LNCaP clone FGC (cell line): ENCODE data around the gene POLR2H.

ENCODE experiments used
- DNase-seq: peaks from one replicate; pipeline ENCODE4 v3.0.0-alpha.2; 2011; ENCODE audit warnings: low read depth
- H3K4me3 ChIP-seq: 2 replicates; pipeline ENCODE4 v1.5.1; 2011; ENCODE audit warnings: mild to moderate bottlenecking, low read depth, low read length, control low read depth
- TF ChIP-seq, protein P1 (sequence below): IDR thresholded peaks from 2 replicates; pipeline ENCODE4 v1.5.1; 2012; ENCODE audit warnings: mild to moderate bottlenecking; ENCODE audit not compliant: control insufficient read depth, insufficient read depth; ENCODE audit errors: extremely low read depth

The POLR2H gene

GRCh38 chr3:184388164-184388935 lies 26.8 kb downstream of the POLR2H start:
- TF ChIP-seq, protein P1, sequence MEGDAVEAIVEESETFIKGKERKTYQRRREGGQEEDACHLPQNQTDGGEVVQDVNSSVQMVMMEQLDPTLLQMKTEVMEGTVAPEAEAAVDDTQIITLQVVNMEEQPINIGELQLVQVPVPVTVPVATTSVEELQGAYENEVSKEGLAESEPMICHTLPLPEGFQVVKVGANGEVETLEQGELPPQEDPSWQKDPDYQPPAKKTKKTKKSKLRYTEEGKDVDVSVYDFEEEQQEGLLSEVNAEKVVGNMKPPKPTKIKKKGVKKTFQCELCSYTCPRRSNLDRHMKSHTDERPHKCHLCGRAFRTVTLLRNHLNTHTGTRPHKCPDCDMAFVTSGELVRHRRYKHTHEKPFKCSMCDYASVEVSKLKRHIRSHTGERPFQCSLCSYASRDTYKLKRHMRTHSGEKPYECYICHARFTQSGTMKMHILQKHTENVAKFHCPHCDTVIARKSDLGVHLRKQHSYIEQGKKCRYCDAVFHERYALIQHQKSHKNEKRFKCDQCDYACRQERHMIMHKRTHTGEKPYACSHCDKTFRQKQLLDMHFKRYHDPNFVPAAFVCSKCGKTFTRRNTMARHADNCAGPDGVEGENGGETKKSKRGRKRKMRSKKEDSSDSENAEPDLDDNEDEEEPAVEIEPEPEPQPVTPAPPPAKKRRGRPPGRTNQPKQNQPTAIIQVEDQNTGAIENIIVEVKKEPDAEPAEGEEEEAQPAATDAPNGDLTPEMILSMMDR, result no peak
- DNase-seq, result no peak
- H3K4me3 ChIP-seq, result no peak overlapping the region

DNA sequence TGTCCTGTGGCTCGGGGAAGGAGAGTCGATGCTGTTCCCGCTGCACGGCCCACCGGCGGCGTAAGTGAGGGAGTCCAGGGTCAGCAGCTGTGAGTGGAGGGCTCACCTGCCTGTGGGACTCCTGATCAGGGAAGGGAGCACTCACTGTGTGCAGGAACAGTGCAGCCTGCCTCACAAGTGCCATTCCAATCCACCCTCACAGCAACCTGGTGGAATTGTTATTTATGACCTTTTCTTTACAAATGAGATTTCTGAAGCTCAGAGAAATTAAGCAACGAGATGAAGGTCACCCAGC lies 27.4 kb downstream of the POLR2H start:
- no peak for DNase-seq
- no peak overlapping the region for H3K4me3 ChIP-seq
- TF ChIP-seq, protein P1, result no peak

DNA sequence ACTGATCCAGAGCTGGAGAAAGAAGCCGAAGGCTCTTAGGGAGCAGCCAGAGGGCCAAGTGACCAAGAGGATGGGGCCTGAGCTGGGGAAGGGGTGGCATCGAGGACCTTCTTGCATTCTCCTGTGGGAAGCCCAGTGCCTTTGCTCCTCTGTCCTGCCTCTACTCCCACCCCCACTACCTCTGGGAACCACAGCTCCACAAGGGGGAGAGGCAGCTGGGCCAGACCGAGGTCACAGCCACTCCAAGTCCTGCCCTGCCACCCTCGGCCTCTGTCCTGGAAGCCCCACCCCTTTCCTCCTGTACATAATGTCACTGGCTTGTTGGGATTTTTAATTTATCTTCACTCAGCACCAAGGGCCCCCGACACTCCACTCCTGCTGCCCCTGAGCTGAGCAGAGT lies 27.9 kb downstream of the POLR2H start:
- TF ChIP-seq, protein P1, result no peak
- H3K4me3 ChIP-seq, result no peak overlapping the region
- no peak for DNase-seq

- TF ChIP-seq, protein P1, result no peak
- DNase-seq, result no peak
- H3K4me3 ChIP-seq, result no peak overlapping the region
Observed at GRCh38 chr3:184389935-184390528, 28.5 kb downstream of the POLR2H start.

DNA sequence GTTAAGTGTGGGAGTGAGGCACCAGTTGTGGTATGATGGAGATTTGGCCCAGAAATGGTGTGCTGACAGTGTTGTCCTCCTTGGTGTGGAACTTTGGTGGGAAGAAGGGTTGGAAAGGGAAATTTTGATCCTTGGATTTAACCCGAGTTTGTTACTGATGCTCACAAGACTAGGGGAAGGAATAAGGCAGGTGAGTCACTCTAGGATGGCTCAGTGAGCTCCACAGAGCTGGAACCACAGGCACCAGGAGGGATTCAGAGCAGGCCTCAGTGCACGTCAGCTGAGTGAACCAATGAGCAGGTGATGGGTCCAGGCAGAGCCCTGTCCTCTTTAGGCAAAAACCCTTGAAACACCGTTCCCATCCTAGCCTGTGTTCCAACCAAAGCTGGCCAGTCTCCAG lies 29.8 kb downstream of the POLR2H start:
- H3K4me3 ChIP-seq, result no peak overlapping the region
- TF ChIP-seq, protein P1, result no peak
- no peak for DNase-seq

DNA sequence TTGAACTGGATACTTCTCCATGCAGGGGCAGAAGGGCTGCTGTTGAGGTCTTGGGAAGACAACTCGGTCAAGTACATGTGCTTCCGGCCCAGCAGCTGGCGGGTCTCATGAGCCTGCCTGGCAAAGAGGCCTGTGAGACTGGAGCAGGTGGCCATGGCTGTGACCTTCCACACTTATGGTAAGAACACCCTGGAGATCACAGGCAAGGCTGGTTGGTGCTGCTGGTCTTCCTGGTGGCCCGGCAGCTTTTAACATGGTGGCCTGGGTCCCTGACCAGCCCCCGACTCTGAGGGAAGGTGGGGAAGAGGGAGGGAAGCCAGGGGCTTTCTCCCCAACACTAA lies 33.8 kb downstream of the POLR2H start:
- no peak for DNase-seq
- TF ChIP-seq, protein P1, result no peak
- no peak overlapping the region for H3K4me3 ChIP-seq

DNA sequence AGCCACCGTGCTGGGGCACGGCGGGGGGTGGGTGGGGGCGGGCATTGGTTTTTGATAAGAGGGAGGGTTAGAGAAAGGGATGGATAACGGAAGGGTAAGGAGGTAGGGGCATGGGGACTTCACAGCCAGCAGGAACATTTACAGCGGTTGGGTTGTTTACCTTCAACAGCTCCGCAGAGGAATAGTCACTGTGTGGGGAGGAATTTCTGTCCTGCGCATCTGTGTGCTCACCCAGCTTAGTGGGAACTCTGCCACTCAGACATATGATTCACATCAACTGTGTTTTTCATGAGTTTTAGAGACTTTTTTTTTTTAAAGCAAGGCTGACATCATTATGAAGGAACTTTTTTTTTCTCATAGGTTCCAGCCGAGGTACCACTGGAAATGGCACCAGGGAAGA lies 37.9 kb downstream of the POLR2H start:
- H3K4me3 ChIP-seq, result no peak overlapping the region
- TF ChIP-seq, protein P1, result no peak

More for the DNA sequence above, 37.9 kb downstream of the POLR2H start:
- no peak for DNase-seq
